ENCODE measurements around the gene GRIN2A. TPM values are rescaled to one million over a fixed set of nuclear protein-coding genes. Genes with fewer than 3 reads are reported as not detected.

GRIN2A gene
- total and polyA plus RNA-seq, 2 donors (not counting 3 experiments of a cell fraction or from before 2014, with no cell fraction given) = not detected

DNA sequence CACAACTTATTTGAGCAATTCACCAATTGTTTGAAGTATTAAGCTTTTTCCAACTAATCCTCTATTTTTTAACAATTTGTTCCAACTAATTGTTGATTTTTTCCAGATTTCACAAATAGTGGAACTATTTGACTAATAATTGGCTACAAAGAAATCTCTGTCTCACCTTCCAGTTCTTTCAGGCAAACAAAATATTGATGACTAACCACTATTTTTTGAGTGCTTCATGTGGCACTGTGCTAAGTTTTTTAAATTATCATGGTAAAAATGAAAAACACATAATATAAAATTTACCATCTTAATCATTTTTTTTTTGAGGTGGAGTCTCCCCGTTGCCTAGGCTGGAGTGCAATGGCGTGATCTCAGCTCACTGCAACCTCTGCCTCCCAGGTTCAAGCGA, 24.6 kb upstream of the GRIN2A start:
- no TSS peak for BruUV-seq (replicated peaks)
- dilution Hi-C loops (cut with MboI; ENCODE audit: extremely low pct_ligation_motif_present, low sequenced_read_pairs) = no loop called here
- ChIA-PET CTCF (no interaction called here), POLR2A (no interaction called here)
- no peak overlapping the region for H3K9ac ChIP-seq (replicated peaks; ENCODE audit: extremely low read depth, insufficient read depth, low read length)
- H3K27ac ChIP-seq (ENCODE audit: insufficient read depth, low read depth, low read length) = no peak overlapping the region
- no peak overlapping the region for H2AFZ ChIP-seq (ENCODE audit: low read depth, low read length)
- no peak overlapping the region for H3K4me3 ChIP-seq (replicated peaks in 1 of 3; ENCODE audit: insufficient read depth in 1 of 3, low read depth in 1 of 3, low read length in 3 of 3)
- no peaks in the 10 kb centered on the region for H3K27me3 ChIP-seq (ENCODE audit: control insufficient read depth in 2 of 2, insufficient read depth in 2 of 2, low read length in 2 of 2)
- DNase-seq (ENCODE audit: low read depth, low spot score) (no peak), FAIRE-seq (no peak)
- TF ChIP-seq MYC (IDR thresholded peaks at IDR 0.05; ENCODE audit: low read depth, low read length) (no peak), JUN (IDR thresholded peaks at IDR 0.05; ENCODE audit: borderline replicate concordance, insufficient read depth, insufficient read length, low read depth) (no peak), POLR2A (IDR thresholded peaks at IDR 0.05; ENCODE audit: low read depth, low read length) (no peak), GATA2 (IDR thresholded peaks at IDR 0.05; ENCODE audit: insufficient read depth, insufficient read length, low read depth, low read length) (no peak), POLR2AphosphoS5 (IDR thresholded peaks at IDR 0.05; ENCODE audit: insufficient read depth, low read depth, low read length) (no peak), FOS (IDR thresholded peaks at IDR 0.05; ENCODE audit: borderline replicate concordance, insufficient read depth, low read length) (no peak), EZH2 (IDR thresholded peaks at IDR 0.05; ENCODE audit: borderline replicate concordance, low read depth, low read length, severe bottlenecking) (no peak)
- TF ChIP-seq, protein P1, sequence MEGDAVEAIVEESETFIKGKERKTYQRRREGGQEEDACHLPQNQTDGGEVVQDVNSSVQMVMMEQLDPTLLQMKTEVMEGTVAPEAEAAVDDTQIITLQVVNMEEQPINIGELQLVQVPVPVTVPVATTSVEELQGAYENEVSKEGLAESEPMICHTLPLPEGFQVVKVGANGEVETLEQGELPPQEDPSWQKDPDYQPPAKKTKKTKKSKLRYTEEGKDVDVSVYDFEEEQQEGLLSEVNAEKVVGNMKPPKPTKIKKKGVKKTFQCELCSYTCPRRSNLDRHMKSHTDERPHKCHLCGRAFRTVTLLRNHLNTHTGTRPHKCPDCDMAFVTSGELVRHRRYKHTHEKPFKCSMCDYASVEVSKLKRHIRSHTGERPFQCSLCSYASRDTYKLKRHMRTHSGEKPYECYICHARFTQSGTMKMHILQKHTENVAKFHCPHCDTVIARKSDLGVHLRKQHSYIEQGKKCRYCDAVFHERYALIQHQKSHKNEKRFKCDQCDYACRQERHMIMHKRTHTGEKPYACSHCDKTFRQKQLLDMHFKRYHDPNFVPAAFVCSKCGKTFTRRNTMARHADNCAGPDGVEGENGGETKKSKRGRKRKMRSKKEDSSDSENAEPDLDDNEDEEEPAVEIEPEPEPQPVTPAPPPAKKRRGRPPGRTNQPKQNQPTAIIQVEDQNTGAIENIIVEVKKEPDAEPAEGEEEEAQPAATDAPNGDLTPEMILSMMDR (IDR thresholded peaks at IDR 0.05; ENCODE audit: extremely low read depth in 1 of 2, insufficient read depth in 1 of 2, low read depth in 1 of 2, low read length in 2 of 2) = no peak
- TF ChIP-seq, protein P2, sequence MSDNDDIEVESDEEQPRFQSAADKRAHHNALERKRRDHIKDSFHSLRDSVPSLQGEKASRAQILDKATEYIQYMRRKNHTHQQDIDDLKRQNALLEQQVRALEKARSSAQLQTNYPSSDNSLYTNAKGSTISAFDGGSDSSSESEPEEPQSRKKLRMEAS (IDR thresholded peaks at IDR 0.05; ENCODE audit: insufficient read depth, insufficient read length) = no peak
- H3K9me1 ChIP-seq (replicated peaks; ENCODE audit: control insufficient read depth, extremely low read depth, insufficient read depth, low read length) = no peaks in the 10 kb centered on the region
- no peaks in the 10 kb centered on the region for H3K4me1 ChIP-seq (ENCODE audit: control insufficient read depth, extremely low read depth, insufficient read depth, low read length)
- no peaks in the 10 kb centered on the region for H3K36me3 ChIP-seq (ENCODE audit: control insufficient read depth in 2 of 2, extremely low read depth in 1 of 2, insufficient read depth in 2 of 2, low read length in 2 of 2)
- H3K4me2 ChIP-seq (ENCODE audit: insufficient read depth, low read length) = no peak overlapping the region
- intact Hi-C loops (cut with micrococcal nuclease) = no loop called here
- no peaks in the 10 kb centered on the region for H4K20me1 ChIP-seq (replicated peaks; ENCODE audit: control insufficient read depth, extremely low read depth, insufficient read depth, low read length)
- no peaks in the 10 kb centered on the region for H3K79me2 ChIP-seq (ENCODE audit: control insufficient read depth, insufficient read depth, low read length)
- H3K9me3 ChIP-seq (replicated peaks; ENCODE audit: control insufficient read depth, insufficient read depth, low read length) = no peaks in the 10 kb centered on the region
